Neural cell (in vitro differentiated cells): ENCODE data around the gene PIGP. TPM values are rescaled to one million over a fixed set of nuclear protein-coding genes. Genes with fewer than 3 reads are reported as not detected.

Experiments
- H2AFZ ChIP-seq: fragments of 200-600, 300-800 bp; sonication (generic), shearing (Covaris generic); 2 replicates; pipeline ENCODE4 v1.6.0; 2014; ENCODE audit warnings: low read depth, mild to moderate bottlenecking, antibody characterized with exemption, low read length, moderate library complexity
- H3F3A ChIP-seq: fragments of 200-600 bp; shearing (Covaris generic); 2 replicates; pipeline ENCODE4 v1.6.1; 2016; ENCODE audit warnings: mild to moderate bottlenecking, moderate library complexity, mixed read lengths, antibody characterized with exemption, low read length; ENCODE audit not compliant: insufficient read depth, poor library complexity, severe bottlenecking
- H3K27ac ChIP-seq: fragments of 200-600, 300-800 bp; sonication (generic), shearing (Covaris generic); 2 replicates; pipeline ENCODE4 v1.5.1; 2014; ENCODE audit warnings: mild to moderate bottlenecking, low read length, moderate library complexity
- H3K27me3 ChIP-seq: fragments of 300-800, 200-600 bp; sonication (generic), shearing (Covaris generic); 2 replicates; pipeline ENCODE4 v1.6.0; 2014; ENCODE audit warnings: mild to moderate bottlenecking, low read depth, low read length, moderate library complexity; ENCODE audit not compliant: insufficient read depth
- H3K36me3 ChIP-seq: fragments of 300-800, 200-600 bp; sonication (generic), shearing (Covaris generic); 2 replicates; pipeline ENCODE4 v1.5.1; 2014; ENCODE audit warnings: mild to moderate bottlenecking, antibody characterized with exemption, low read length, moderate library complexity; ENCODE audit not compliant: insufficient read depth
- H3K4me2 ChIP-seq: fragments of 300-800, 200-600 bp; sonication (generic), shearing (Covaris generic); 2 replicates; pipeline ENCODE4 v1.6.0; 2014; ENCODE audit warnings: mild to moderate bottlenecking, low read length
- H3K4me3 ChIP-seq: fragments of 300-800, 200-600 bp; sonication (generic), shearing (Covaris generic); 2 replicates; pipeline ENCODE4 v1.5.1; 2014; ENCODE audit warnings: mild to moderate bottlenecking, low read length, moderate library complexity
- H3K79me2 ChIP-seq: fragments of 200-600 bp; shearing (Covaris generic); replicated peaks from 2 replicates; pipeline ENCODE4 v1.6.0; 2014; ENCODE audit warnings: mild to moderate bottlenecking, low read length, moderate library complexity; ENCODE audit not compliant: insufficient read depth
- H3K9ac ChIP-seq: fragments of 300-800, 200-600 bp; sonication (generic), shearing (Covaris generic); 2 replicates; pipeline ENCODE4 v1.6.1; 2016; ENCODE audit warnings: mild to moderate bottlenecking, low read length, mixed read lengths
- H3K9me2 ChIP-seq: fragments of 200-600 bp; shearing (Covaris generic); 2 replicates; pipeline ENCODE4 v1.6.1; 2016; ENCODE audit warnings: mild to moderate bottlenecking, low read length, mixed read lengths; ENCODE audit not compliant: insufficient read depth
- H3K9me3 ChIP-seq: fragments of 200-600, 300-800 bp; sonication (generic), shearing (Covaris generic); 2 replicates; pipeline ENCODE4 v1.6.1; 2016; ENCODE audit warnings: mild to moderate bottlenecking, mixed run types, low read length, moderate library complexity, mixed read lengths
- H4K20me1 ChIP-seq: fragments of 200-600 bp; shearing (Covaris generic); 2 replicates; pipeline ENCODE4 v1.6.1; 2016; ENCODE audit warnings: mild to moderate bottlenecking, mixed run types; ENCODE audit not compliant: insufficient read depth
- CTCF ChIP-seq: fragments of 450-650 bp; IDR thresholded peaks from 2 replicates; pipeline ENCODE4 v1.5.1; 2014; ENCODE audit warnings: antibody characterized with exemption, mild to moderate bottlenecking, moderate library complexity; ENCODE audit not compliant: poor library complexity, severe bottlenecking
- EP300 ChIP-seq: fragments of 450-650 bp; conservative IDR thresholded peaks from 2 replicates; pipeline ENCODE4 v1.6.1; 2014; ENCODE audit warnings: antibody characterized with exemption, mild to moderate bottlenecking, moderate library complexity; ENCODE audit not compliant: poor library complexity, severe bottlenecking
- EZH2 ChIP-seq: fragments of 200-600, 300-800 bp; shearing (Covaris generic), sonication (generic); IDR thresholded peaks from 2 replicates; pipeline ENCODE4 v1.6.1; 2014; ENCODE audit warnings: antibody characterized with exemption, low read length, borderline replicate concordance, mild to moderate bottlenecking; ENCODE audit not compliant: insufficient read depth, poor library complexity, severe bottlenecking
- MXI1 ChIP-seq: fragments of 450-650 bp; conservative IDR thresholded peaks from 2 replicates; pipeline ENCODE4 v1.6.1; 2014; ENCODE audit warnings: antibody characterized with exemption, mild to moderate bottlenecking; ENCODE audit not compliant: poor library complexity, severe bottlenecking
- POLR2AphosphoS5 ChIP-seq: IDR thresholded peaks from 2 replicates; pipeline ENCODE4 v1.6.1; 2012
- RAD21 ChIP-seq: fragments of 450-650 bp; conservative IDR thresholded peaks from 2 replicates; pipeline ENCODE4 v1.6.1; 2014; ENCODE audit warnings: antibody characterized with exemption, mild to moderate bottlenecking, moderate library complexity
- REST ChIP-seq: IDR thresholded peaks from 2 replicates; pipeline ENCODE4 v1.6.1; 2012; ENCODE audit warnings: borderline replicate concordance
- SMC3 ChIP-seq: fragments of 450-650 bp; conservative IDR thresholded peaks from 2 replicates; pipeline ENCODE4 v1.6.1; 2014; ENCODE audit warnings: antibody characterized with exemption, mild to moderate bottlenecking, moderate library complexity; ENCODE audit not compliant: poor library complexity
- TAF1 ChIP-seq: IDR thresholded peaks from 2 replicates; pipeline ENCODE4 v1.6.1; 2012; ENCODE audit warnings: low read depth
- polyA minus RNA-seq: library from RNA; depleted of rRNA, polyadenylated mRNA; stranded (reverse); fragments of >200 nt; gene quantifications from 2 replicates; pipeline ENCODE4 v1.2.3, GENCODE V29; 2014
- polyA plus RNA-seq: library from polyadenylated mRNA; depleted of rRNA; stranded (reverse); fragments of >200 nt; gene quantifications from 2 replicates; pipeline ENCODE4 v1.2.3, GENCODE V29; 2014

The PIGP gene
- polyA plus RNA-seq (32.1 and 38.5 TPM in 2 replicates), polyA minus RNA-seq (5.4 and 7.2 TPM in 2 replicates)

GRCh38 chr21:37072988-37073416, at the start of gene PIGP, which contains the start of gene TTC3:
TSS of gene PIGP (minus strand) at chr21:37073071. CDS start at chr21:37072515, 556 bp downstream.
TSS of gene TTC3 (plus strand) at chr21:37073254. CDS start at chr21:37087258, 14,004 bp downstream.
- Histone ChIP-seq H3K27me3 (no peaks in the 10 kb centered on the region), H3K4me3 (peak within 1 kb of the TSS; percentile 89), H3K4me2 (peak within 1 kb of the TSS; percentile 93), H3K36me3 (no peaks in the 10 kb centered on the region), H4K20me1 (peaks cover 4% of the 10 kb centered on the region), H3K9me3 (no peaks in the 10 kb centered on the region), H3K27ac (peak within 1 kb of the TSS; percentile 99), H3K9me2 (no peaks in the 10 kb centered on the region), H3F3A (peaks cover 11% of the 10 kb centered on the region), H3K79me2 (peaks cover 47% of the 10 kb centered on the region), H3K9ac (peak within 1 kb of the TSS; percentile 99), H2AFZ (peak within 1 kb of the TSS; percentile 62)
- TF ChIP-seq CTCF: no peak
- no peak for TF ChIP-seq TAF1
- TF ChIP-seq POLR2AphosphoS5: peak; percentile 75

GRCh38 chr21:37119421-37120218, 46.7 kb upstream of the PIGP start:
- H4K20me1 ChIP-seq: no peaks in the 10 kb centered on the region
- H3K36me3 ChIP-seq: peaks cover 13% of the 10 kb centered on the region
- H3K9me2 ChIP-seq: no peaks in the 10 kb centered on the region

More at GRCh38 chr21:37119421-37120218, 46.7 kb upstream of the PIGP start:
- Histone ChIP-seq H3K4me2 (no peak overlapping the region), H3K79me2 (peaks cover 24% of the 10 kb centered on the region), H2AFZ (no peak overlapping the region), H3K4me3 (no peak overlapping the region), H3K9ac (no peak overlapping the region), H3F3A (no peaks in the 10 kb centered on the region), H3K9me3 (no peaks in the 10 kb centered on the region), H3K27me3 (no peaks in the 10 kb centered on the region), H3K27ac (no peak overlapping the region)
- no peak for TF ChIP-seq EZH2
- TF ChIP-seq REST: no peak
- TF ChIP-seq RAD21: no peak
- no peak for TF ChIP-seq POLR2AphosphoS5
- no peak for TF ChIP-seq TAF1
- TF ChIP-seq SMC3: no peak
- TF ChIP-seq MXI1: no peak
- no peak for TF ChIP-seq EP300
- TF ChIP-seq CTCF: no peak
